ENCODE results near the gene PHKG1. TPM values are rescaled to one million over a fixed set of nuclear protein-coding genes. Genes with fewer than 3 reads are reported as not detected.
"Not testable (repeated sequence)": the region's sequence is repeated elsewhere in the genome, so short reads cannot be mapped to it uniquely, and the experiment has no call there.

PHKG1 gene
- total and polyA plus RNA-seq, 2 of the 4 experiments (the other 2 are of a cell fraction) = 0.62 to 0.72 TPM

GRCh38 chr7:56112244-56112643, 19.5 kb upstream of the PHKG1 start:
- H2BK15ac ChIP-seq (ENCODE audit: low read depth, low read length); H4K5ac ChIP-seq (ENCODE audit: low read depth, low read length); H3K4me3 ChIP-seq (ENCODE audit: insufficient read depth, low read depth, low read length); H2BK5ac ChIP-seq (ENCODE audit: low read depth, low read length, poor library complexity, severe bottlenecking); H3K4ac ChIP-seq (ENCODE audit: low read depth, low read length); H2AK9ac ChIP-seq (replicated peaks; ENCODE audit: low read depth, low read length, poor library complexity); H3K27ac ChIP-seq (ENCODE audit: insufficient read depth, low read length); H4K91ac ChIP-seq (ENCODE audit: insufficient read depth, low read depth, low read length); H3K27me3 ChIP-seq (ENCODE audit: control insufficient read depth, insufficient read depth, low read length); BruUV-seq (replicated peaks); H3K4me1 ChIP-seq (ENCODE audit: control insufficient read depth, insufficient read depth, low read length); dilution Hi-C loops (cut with HindIII; ENCODE audit: low sequenced_read_pairs, unreplicated experiment); H3K4me2 ChIP-seq (ENCODE audit: low read depth, low read length); H3K23ac ChIP-seq (ENCODE audit: low read depth, low read length); H2BK20ac ChIP-seq (ENCODE audit: low read depth, low read length); H4K20me1 ChIP-seq (ENCODE audit: insufficient read depth, low read length); POLR2A ChIA-PET (ENCODE audit: unreplicated experiment); CTCF ChIA-PET; H3K36me3 ChIP-seq (ENCODE audit: control insufficient read depth, insufficient read depth, low read length); H3K18ac ChIP-seq (ENCODE audit: low read depth, low read length); intact Hi-C loops (cut with micrococcal nuclease); H2AFZ ChIP-seq (replicated peaks; ENCODE audit: low read length, poor library complexity); H3K56ac ChIP-seq (ENCODE audit: extremely low read depth, insufficient read depth, low read length); H3K9me1 ChIP-seq (ENCODE audit: insufficient read depth, low read length); H3K14ac ChIP-seq (replicated peaks; ENCODE audit: low read depth, low read length); H3K9me3 ChIP-seq (ENCODE audit: control insufficient read depth, insufficient read depth, low read length); H2BK120ac ChIP-seq (ENCODE audit: low read depth, low read length); H3K79me1 ChIP-seq (ENCODE audit: low read depth in 1 of 2, low read length in 2 of 2); H2AK5ac ChIP-seq (ENCODE audit: low read depth, low read length); in situ Hi-C loops (cut with MboI; ENCODE audit: low sequenced_read_pairs); H3K9ac ChIP-seq (ENCODE audit: low read depth, low read length); ATAC-seq (ENCODE audit: low read depth); H4K8ac ChIP-seq (ENCODE audit: low read depth in 2 of 2, low read length in 2 of 2); DNase-seq: not testable (repeated sequence)
- WGBS, 2 experiments (ENCODE audit: extremely low coverage in 2 of 2, insufficient read length in 1 of 2) = 53% methylated on average over 2 of the region's 3 CpGs; no CpG with 5 or more reads in 1 of the 2 experiments
